Daoy (cell line): Measurements from ENCODE around the gene AP1S3. TPM values are rescaled to one million over a fixed set of nuclear protein-coding genes. Genes with fewer than 3 reads are reported as not detected.
"Not testable (repeated sequence)": the region's sequence is repeated elsewhere in the genome, so short reads cannot be mapped to it uniquely, and the experiment has no call there.

ENCODE experiments used
- DNase-seq: peaks from one replicate; pipeline ENCODE4 v3.0.0-alpha.2; 2015; ENCODE audit warnings: low read depth
- total RNA-seq: library from RNA; depleted of rRNA; stranded (reverse); fragments of >200 nt; shearing (Covaris generic); gene quantifications from 2 replicates; pipeline ENCODE4 v1.2.3, GENCODE V29; 2014

AP1S3 gene
- total RNA-seq, 1 experiment from 2014 or later = 15.0 TPM

DNA sequence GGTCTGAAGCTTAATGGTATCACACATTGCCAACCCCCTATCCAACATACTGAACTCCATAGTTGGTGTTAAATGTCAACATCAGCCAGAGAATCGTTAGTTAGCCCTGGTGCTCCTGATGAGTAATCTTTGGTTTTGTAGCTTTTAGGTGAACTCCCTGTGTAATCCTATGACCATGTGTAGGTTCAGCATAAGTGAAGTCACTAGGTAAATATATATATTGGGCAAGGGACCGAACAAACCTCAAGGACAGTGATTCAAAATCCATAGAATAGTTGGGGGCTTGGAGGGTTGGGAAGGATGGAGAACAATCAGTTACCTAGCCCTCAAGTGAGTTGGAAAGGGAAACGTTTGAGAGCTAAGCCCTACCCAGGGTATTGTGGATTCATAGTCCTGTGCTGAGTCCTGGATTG, 16.0 kb upstream of the AP1S3 start:
- DNase-seq = peak; percentile 29

DNA sequence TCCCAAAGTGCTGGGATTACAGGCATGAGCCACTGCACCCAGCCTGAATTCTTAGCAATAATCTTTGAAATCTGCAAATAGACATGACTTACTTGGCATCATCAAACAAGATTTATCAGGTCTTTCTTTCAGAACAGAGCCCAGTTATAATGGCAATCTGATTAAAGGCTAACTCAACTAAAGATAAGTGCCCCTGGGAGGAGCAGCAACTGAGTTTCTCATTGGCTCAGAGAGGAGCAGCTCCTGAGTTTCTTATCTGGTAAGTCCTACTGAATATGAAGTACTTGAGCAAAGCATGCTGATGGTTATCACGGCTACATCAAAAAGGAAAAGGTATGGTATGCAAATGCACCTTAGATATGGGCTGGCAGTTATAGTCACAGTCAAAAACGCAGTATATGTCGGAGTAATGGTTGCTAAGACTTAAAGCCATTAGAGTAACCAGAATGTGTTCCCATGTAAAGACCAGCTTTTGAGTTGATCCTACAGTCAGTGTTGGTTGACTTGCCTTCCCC, 15.0 kb upstream of the AP1S3 start:
- DNase-seq = no peak

DNA sequence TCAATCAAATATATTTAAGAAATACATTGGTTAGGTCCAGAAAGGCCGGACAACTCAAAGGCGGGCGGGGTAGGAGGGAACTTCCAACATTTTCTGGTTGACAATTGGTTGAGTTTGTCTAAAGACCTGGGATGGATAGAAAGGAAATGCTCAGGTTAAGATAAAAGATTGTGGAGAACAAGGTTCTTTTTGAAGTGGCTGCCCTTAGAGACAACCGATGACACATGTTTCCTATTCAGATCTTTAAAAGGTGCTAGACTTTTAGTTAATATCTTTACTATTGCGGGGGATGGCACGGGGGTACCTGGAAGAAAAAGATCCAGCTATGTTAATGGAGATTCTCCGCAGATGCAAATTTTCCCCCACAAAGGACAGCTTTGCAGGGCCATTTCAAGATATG, 10.0 kb upstream of the AP1S3 start:
- no peak for DNase-seq

DNA sequence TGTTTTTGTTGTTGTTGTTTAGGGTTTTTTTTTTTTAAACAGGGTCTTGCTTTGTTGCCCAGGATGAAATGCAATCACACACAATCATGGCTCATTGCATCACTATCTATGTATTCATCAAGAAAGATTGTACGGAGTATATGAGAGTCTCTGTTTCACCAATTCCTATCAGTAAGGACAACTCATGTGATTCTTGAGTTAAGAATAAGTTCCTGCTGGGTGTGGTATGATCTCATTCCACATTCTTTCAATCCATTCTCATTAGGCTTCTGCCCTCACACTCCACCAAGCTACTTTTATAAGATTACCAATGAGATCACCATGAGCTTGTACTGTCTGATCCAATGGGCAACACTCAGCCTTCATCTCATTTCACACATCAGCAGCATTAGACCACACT, 9.1 kb upstream of the AP1S3 start:
- DNase-seq = peak; percentile 25

DNA sequence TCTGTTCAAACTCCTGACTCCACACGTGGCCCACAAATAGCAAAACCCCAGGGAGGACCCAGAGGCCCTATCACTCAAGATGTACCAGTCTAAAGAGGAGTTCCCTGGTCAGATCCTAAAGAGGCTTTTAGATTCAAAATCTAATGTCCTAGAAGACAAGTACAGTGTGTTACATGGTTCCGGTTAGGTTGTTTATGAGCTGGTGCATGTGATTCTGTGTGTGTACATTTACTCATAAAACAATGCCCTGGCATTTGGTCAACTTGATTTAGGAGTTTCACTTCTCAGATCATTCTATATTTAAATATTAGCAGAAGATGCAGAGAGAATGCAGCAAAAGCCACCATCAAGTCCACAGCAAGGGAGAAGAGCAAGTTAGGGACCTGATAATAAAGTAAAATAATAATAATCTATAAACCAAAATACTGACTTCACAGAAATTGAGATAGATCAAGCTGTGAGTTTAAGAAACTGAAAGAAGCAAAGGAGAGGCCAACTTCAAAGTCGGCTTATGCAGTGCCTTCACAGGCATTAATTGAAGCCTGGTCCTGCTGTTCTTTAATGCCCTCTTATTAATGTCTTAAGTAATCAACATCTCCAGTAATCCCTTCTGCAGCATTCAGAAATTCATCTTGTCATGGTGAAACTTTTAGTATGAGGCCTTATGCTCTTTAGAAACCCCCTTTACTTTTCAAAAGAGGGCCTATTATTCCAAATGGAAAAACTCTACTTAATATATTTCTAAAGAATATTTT, 4.2 kb upstream of the AP1S3 start:
- no peak for DNase-seq

DNA sequence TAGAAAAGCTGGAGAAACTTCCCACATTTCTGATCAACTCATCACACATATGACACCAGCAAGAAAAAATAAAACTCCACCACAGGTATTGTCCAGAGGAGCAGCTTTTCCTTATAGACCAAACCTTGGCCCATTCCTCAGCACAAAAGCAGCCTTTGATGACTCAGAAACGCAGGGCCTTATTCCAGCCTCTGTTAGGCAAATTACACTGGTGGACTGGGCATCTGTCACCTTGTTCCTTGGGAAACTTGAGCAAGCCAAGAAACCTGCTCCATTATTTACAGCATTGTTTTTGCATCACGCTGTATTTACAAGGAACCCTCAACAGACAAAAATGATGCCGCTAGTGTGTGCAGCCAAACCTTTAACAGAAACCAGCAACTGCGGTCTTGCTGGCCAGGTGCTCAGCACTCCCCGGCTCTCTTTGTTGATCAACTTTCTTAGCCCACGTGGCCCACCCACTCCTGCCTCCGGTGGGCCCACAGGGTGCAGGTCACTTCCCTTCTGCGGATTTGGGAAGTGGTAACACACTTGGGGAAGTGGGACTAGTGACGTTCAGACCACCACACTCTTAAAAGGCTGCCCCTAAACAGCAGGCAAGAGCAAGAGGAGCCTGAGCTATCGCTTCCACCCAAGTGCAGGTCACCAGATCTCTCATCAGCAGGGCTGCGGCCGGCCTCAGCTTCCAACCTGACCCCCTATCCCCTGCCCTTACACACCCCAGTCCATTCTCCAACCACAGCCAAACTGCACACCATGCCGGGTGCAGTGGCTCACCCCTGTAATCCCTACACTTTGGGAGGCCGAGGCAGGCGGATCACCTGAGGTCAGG, 1.5 kb downstream of the AP1S3 start:
- no peak for DNase-seq

DNA sequence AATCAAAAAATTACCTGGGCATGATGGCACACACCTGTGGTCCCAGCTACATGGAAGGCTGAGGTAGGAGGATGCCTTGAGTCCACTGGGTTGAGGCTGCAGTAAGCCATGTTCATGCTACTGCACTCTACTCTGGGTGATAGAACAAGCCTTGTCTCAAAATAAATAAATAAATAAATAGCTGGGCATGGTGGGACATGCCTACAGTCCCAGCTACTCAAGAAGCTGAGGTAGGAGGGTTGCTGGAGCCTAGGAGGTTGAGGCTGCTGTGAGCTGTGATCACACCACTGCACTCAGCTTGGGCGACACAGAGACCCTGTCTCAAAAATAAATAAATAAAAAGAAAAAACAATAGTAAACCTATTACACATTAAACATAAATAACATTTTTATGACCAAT, 3.0 kb downstream of the AP1S3 start:
- no peak for DNase-seq

DNA sequence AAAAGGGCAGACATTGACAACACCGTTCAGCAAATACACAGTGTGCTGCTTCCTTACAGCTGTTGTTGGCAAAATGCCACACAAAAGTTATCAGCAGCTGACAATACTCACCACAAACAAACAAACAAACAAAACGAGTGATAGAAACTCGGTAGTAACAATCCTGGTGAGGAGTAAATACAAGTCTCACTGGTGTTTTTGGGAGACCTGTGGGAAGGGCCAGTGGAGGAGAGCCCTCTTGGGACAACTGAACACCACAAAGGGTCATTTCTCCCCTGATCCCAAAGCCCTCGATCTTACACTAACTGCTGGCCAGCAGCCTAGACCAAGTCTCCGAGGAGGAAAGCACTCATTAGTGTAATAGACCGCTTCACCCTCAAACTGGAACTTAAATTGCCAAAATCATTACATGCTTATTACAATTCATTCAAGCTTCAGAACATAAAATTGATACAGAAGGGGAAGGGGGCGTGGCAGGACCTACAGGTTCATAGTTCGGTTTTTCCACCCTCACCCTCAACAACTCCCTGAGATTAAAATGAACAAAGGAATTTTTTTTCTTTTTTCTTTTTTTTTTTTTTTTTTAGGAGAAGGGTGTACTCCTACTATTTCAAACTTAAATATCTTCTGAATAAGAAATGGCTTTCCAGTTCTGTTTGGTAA, 5.0 kb downstream of the AP1S3 start:
- no peak for DNase-seq

DNA sequence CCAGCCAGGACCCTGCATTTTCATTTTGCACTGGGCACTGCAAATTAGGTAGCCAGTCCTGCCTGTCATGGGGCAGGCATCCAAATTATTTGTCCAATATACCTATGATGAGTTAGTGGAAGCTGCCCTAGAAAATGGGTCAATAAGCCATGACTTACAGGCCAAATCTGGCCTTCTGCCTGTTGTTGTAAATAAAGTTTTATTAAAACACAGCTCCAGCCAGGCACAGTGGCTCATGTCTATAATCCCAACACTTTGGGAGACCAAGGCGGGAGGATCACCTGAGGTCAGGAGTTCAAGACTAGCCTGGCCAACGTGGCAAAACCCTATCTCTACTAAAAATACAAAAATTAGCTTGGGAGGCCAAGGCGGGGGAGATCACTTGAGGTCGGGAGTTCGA, 8.3 kb downstream of the AP1S3 start:
- DNase-seq = no peak

DNA sequence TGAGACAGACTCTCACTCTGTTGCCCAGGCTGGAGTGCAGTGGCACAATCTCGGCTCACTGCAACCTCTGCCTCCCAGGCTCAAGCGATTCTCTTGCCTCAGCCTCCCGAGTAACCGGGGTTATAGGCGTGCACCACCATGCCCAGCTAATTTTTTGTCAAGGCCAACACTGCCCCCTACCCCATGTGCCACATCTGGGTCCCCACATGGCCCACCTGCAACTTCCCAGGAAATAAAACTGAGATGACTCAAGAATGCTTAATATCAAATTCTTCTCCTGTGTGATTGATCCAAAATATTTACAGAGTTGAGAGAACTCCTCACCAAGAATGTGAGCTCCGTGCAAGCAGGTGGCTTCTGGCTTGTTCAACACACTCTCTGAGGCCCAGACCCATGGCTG, 9.1 kb downstream of the AP1S3 start:
- DNase-seq = no peak

DNA sequence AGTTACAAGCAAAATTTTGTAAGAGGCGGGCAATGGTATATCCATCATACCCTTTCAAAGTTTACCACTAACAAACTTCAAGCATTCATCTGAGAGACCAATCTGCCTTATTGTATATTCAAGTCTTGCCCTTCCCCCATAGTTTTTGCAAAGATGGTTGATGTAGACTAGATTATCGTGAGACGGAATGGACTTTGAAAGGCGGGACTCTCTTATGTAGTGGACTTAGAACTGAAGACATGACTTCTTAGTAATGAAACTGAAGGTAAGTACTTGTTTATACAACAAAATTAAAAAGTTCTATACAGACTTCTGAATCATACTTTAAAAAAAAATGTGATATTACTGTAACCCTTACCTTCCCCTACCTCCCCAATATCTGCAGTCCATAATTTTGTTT, 10.4 kb downstream of the AP1S3 start:
- DNase-seq = no peak

DNA sequence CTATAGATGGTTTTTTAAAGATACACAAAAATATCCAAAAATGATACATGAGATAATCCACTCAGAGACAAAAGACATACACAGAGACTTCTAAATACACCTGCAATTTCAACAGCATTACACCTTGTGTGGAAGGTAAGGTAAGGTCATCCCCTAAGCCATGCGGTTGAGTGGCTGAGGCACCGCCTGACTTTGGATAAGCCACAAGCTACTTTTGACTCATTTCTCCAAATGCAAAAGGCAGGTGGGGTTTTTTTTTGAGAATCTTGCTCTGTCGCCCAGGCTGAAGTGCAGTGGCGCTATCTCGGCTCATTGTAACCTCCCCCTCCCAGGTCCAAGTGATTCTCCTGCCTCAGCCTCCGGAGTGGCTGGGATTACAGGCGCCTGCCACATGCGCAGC, 13.1 kb downstream of the AP1S3 start:
- no peak for DNase-seq

DNA sequence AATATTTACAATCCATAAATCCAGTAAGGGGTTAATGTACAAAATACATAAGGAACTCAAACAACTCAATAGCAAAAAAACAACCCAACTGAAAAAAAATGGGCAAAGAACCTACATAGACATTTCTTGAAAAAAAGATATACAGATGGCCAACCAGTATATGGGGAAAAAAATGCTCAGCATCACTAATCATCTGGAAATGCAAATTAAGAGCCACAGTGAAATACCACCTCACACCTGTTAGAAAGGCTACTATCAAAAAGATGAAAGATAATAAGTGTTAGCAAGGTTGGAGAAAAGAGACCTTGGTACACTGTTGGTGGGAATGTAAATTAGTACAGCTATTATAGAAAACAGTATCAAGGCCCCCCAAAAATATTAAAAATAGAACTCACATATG, 14.6 kb downstream of the AP1S3 start:
- DNase-seq = no peak

DNA sequence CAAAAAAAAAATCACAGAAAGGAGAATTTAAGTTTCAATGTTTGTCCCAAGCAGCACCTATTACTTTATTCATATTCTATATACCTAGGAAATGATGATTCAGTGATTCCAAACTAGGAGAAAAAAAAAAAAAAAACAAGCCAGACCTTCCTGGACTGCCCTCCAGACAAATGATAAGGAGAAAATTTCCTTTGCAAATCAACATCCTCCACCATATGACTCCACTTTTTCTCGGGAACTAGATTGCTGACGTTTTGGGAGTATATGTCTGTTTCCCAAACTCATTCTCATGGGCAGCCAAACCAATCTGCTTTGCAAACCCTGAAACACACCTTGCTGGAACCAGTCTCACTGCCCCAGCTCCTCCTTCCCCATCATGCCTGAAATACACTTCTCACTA, 16.8 kb downstream of the AP1S3 start:
- no peak for DNase-seq

DNA sequence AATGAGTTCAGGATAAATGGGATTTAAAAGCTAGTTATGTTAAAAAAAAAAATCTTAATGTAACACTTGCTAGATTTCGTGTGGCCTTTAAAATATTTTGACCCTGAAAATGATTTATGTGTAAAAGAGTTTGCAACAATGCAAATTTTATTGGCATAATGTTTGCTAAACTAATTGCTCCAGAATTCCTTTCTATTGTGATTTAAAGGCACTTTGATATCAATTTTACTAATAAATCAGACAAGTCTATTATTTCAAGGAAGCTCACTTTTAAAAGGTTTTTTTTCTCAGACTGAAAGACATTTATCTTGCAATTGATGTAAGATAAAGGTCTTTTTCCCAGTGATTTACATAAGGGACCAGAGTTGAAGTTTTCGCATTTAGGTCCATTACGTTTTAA, 17.5 kb downstream of the AP1S3 start:
- no peak for DNase-seq

DNA sequence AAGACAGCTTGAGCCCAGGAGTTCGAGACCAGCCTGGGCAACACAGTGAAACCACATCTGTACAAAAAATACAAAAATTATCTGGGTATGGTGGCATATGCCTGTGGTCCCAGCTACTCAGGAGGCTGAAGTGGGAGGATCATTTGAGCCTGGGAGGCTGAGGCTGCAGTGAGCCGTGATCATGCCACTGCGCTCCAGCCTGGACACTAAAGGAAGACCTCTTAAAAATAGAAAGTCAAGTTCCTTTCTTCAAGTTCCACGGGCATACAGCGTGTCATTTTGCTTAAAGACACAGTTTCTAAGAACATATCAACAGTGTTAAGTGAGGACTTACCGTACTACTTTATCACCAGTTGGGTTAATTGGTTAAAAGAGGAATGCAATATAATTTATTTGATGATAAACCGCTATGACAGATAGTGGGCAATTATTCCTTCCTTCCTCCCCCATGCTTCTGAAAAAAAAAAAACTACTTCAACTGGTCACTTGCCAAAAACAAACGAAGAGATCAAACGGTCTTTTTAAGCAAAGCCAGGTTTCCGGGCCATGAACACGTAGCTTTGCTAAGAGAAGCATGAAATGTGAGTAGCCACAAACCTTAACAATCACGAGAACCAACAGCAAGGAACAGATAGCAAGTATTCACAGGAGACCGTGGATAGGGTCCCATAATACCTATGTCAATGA, 21.4 kb downstream of the AP1S3 start:
- DNase-seq = peak; percentile 45

DNA sequence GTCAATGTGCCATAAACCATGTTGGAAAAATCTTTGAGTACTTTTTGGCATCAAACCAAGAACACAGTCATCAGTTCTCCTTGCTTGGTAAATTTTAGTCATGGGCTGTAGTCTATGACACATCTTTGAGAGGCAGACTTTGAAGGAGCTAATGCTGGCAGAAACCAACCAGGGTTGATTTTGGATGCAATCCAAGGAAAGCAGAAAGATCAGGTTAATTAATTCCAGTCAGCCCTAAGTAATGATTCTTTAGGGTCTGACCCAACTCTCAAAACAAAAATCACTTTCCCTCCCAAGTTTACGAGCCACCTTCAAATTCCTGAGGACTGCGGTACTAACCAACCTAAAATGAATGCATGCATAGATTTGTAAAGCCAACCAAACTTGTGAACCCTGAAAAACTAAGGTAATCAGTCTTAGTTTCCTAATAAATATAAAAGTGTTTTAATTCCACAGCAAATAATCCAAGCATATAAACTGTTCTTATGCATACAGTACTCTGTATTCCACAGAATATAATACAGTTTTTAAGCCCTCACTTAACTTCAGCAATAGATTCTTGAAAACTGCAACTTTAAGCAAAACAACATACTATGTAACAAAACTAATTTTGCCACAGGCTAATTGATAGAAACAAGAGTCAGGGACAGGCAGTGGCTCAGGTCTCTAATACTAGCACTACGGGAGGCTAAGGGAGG, 22.0 kb downstream of the AP1S3 start:
- DNase-seq = peak; percentile 93

DNA sequence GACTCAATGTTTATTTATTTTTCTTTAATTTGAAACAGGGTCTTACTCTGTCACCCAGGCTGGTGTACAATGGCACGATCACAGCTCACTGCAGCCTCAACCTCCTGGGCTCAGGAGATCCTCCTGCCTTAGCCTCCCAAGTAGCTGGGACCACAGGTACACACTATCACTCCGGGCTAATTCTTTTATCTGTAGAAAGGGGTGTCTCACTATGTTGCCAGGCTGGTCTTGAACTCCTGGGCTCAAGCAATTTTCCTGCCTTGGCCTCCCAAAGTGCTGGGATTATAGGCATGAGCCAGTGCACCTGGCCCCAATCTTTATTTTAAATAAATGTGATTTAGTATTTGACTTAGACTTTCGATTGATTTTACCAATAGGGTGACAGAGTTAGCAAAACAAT, 22.6 kb downstream of the AP1S3 start:
- DNase-seq = not testable (repeated sequence)

DNA sequence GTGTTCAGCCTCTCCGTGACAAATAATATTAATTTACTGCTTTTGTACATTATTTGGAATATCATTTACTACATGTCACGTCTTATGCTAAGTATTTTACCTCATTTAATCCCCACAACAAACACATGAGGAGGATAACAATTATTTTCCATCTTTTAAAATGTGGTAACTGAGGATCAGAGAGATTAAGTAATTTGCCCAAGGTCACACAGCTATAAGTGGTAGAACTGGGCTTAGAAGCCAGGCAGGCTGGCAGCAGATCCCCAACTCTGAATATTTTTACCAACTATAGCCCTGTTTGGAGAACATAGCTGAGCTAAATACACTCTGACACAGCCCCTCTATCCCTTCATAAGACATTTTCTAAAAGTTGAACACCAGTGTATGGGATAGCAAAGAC, 24.1 kb downstream of the AP1S3 start:
- no peak for DNase-seq

DNA sequence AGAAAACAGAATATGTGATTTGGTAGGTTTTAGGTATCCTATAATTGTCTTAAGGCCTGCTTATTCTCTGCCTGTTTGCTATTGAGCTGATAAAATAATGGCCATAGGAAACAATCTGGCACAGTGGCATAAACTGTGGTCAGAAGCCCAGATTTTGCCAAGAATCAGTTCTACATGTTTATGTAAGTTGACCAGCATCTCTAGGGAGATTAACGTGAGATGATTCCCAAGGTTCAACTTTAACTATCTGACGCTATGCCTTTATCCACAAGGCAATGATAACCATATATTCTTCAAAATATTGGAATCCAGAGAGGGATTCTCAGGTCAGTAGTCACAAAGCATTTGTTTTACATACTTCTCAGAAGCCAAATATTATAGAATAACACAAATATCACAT, 25.6 kb downstream of the AP1S3 start:
- no peak for DNase-seq

DNA sequence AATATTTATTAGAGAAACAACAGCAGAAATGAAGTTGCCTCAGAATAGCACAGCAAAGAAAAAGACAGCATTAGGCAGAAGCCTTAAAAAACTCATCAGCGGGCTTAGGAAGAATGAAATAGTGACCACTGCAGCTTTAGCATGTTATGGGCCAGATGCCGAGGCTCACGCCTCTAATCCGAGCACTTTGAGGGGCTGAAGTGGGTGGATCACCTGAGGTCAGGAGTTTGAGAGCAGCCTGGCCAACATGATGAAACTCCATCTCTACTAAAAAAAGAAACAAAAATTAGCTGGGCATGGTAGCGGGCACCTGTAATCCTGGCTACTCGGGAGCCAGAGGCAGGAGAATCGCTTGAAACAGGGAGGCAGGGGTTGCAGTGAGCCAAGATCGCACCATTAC, 32.4 kb downstream of the AP1S3 start:
- no peak for DNase-seq
